ENCODE measurements around the gene ERC1.

ERC1 gene

GRCh38 chr12:1466481-1467154, 475.6 kb downstream of the ERC1 start:
- TF ChIP-seq CTCF (IDR thresholded peaks at IDR 0.05; ENCODE audit: insufficient read depth, low read depth, low read length, missing control alignments): no peak
- no peak for DNase-seq (ENCODE audit: low read depth)
- no peak overlapping the region for H3K4me3 ChIP-seq (ENCODE audit: low read length)

GRCh38 chr12:1467710-1468109, 476.7 kb downstream of the ERC1 start:
- TF ChIP-seq CTCF (IDR thresholded peaks at IDR 0.05; ENCODE audit: insufficient read depth, low read depth, low read length, missing control alignments): no peak
- no peak for DNase-seq (ENCODE audit: low read depth)
- H3K4me3 ChIP-seq (ENCODE audit: low read length): no peak overlapping the region

GRCh38 chr12:1469070-1469469, 478.0 kb downstream of the ERC1 start:
- no peak for TF ChIP-seq CTCF (IDR thresholded peaks at IDR 0.05; ENCODE audit: insufficient read depth, low read depth, low read length, missing control alignments)
- no peak overlapping the region for H3K4me3 ChIP-seq (ENCODE audit: low read length)
- DNase-seq (ENCODE audit: low read depth): no peak

GRCh38 chr12:1470051-1470450, 479.0 kb downstream of the ERC1 start:
- no peak overlapping the region for H3K4me3 ChIP-seq (ENCODE audit: low read length)
- no peak for DNase-seq (ENCODE audit: low read depth)
- TF ChIP-seq CTCF (IDR thresholded peaks at IDR 0.05; ENCODE audit: insufficient read depth, low read depth, low read length, missing control alignments): no peak

- no peak for TF ChIP-seq CTCF (IDR thresholded peaks at IDR 0.05; ENCODE audit: insufficient read depth, low read depth, low read length, missing control alignments)
- DNase-seq (ENCODE audit: low read depth): no peak
- H3K4me3 ChIP-seq (ENCODE audit: low read length): no peak overlapping the region
Measured at GRCh38 chr12:1471224-1471623, 480.2 kb downstream of the ERC1 start.

GRCh38 chr12:1473418-1473817, 482.4 kb downstream of the ERC1 start:
- peak; percentile 56 for DNase-seq (ENCODE audit: low read depth)
- no peak overlapping the region for H3K4me3 ChIP-seq (ENCODE audit: low read length)

More at GRCh38 chr12:1473418-1473817, 482.4 kb downstream of the ERC1 start:
- no peak for TF ChIP-seq CTCF (IDR thresholded peaks at IDR 0.05; ENCODE audit: insufficient read depth, low read depth, low read length, missing control alignments)
